HG03064 (cell line): Measurements from ENCODE around the gene SNX22.
A peak's percentile ranks its signal among the peaks of the same experiment; 100 is the strongest.
"Not testable (repeated sequence)": the region's sequence is repeated elsewhere in the genome, so short reads cannot be mapped to it uniquely, and the experiment has no call there.

ENCODE experiments used
- ATAC-seq: cut with Tn5 transposase; IDR thresholded peaks from one replicate; pipeline ENCODE4 v1.9.1; 2021; ENCODE audit warnings: low read depth; ENCODE audit not compliant: unreplicated experiment

SNX22 gene

GRCh38 chr15:64151727-64152506, at the start of gene SNX22:
Gene SNX22 (plus strand): TSS chr15:64151731. CDS start chr15:64151776, 45 bp downstream.
- peak; percentile 7 for ATAC-seq

- no peak for ATAC-seq
Observed at GRCh38 chr15:64102497-64102896, 49.0 kb upstream of the SNX22 start.

GRCh38 chr15:64105113-64105704, 46.3 kb upstream of the SNX22 start:
- ATAC-seq: no peak

- no peak for ATAC-seq
Observed at GRCh38 chr15:64107337-64107736, 44.2 kb upstream of the SNX22 start.

- ATAC-seq: not testable (repeated sequence)
Observed at GRCh38 chr15:64110108-64110701, 41.3 kb upstream of the SNX22 start.

- no peak for ATAC-seq
Observed at GRCh38 chr15:64110950-64111678, 40.4 kb upstream of the SNX22 start.

- no peak for ATAC-seq
Observed at GRCh38 chr15:64111679-64112050, 39.9 kb upstream of the SNX22 start.

GRCh38 chr15:64112073-64112772, 39.3 kb upstream of the SNX22 start:
- ATAC-seq: no peak

GRCh38 chr15:64112904-64113303, 38.6 kb upstream of the SNX22 start:
- no peak for ATAC-seq

- no peak for ATAC-seq
Observed at GRCh38 chr15:64117759-64118487, 33.6 kb upstream of the SNX22 start.

GRCh38 chr15:64120322-64120721, 31.2 kb upstream of the SNX22 start:
- not testable (repeated sequence) for ATAC-seq

- ATAC-seq: no peak
Observed at GRCh38 chr15:64121614-64122013, 29.9 kb upstream of the SNX22 start.

GRCh38 chr15:64122444-64122843, 29.1 kb upstream of the SNX22 start:
- no peak for ATAC-seq

GRCh38 chr15:64122936-64123351, 28.6 kb upstream of the SNX22 start:
- no peak for ATAC-seq

- ATAC-seq: no peak
Observed at GRCh38 chr15:64125978-64126377, 25.6 kb upstream of the SNX22 start.

- ATAC-seq: no peak
Observed at GRCh38 chr15:64127521-64128270, 23.8 kb upstream of the SNX22 start.

- ATAC-seq: no peak
Observed at GRCh38 chr15:64130159-64130558, 21.4 kb upstream of the SNX22 start.

GRCh38 chr15:64131547-64131946, 20.0 kb upstream of the SNX22 start:
- ATAC-seq: no peak

GRCh38 chr15:64132217-64132616, 19.3 kb upstream of the SNX22 start:
- no peak for ATAC-seq
